HEK293 (cell line): ENCODE results near the gene SGTB.

ENCODE experiments used
- BCL11A ChIP-seq: fragments of 450-650 bp; formaldehyde crosslinking; IDR thresholded peaks from 2 replicates; pipeline ENCODE4 v1.5.1; 2016; ENCODE audit warnings: low read depth, missing biosample characterization, missing genetic modification characterization
- EGR2 ChIP-seq: fragments of 450-650 bp; formaldehyde crosslinking; IDR thresholded peaks from 2 replicates; pipeline ENCODE4 v1.5.1; 2016; ENCODE audit warnings: low read depth, missing biosample characterization, missing genetic modification characterization
- FEZF1 ChIP-seq: fragments of 450-650 bp; formaldehyde crosslinking; IDR thresholded peaks from 2 replicates; pipeline ENCODE4 v1.5.1; 2016; ENCODE audit warnings: missing biosample characterization, missing genetic modification characterization
- GLIS2 ChIP-seq: fragments of 450-650 bp; formaldehyde crosslinking; IDR thresholded peaks from 2 replicates; pipeline ENCODE4 v1.5.1; 2016; ENCODE audit warnings: missing biosample characterization, missing genetic modification characterization
- OVOL3 ChIP-seq: fragments of 450-650 bp; formaldehyde crosslinking; IDR thresholded peaks from 2 replicates; pipeline ENCODE4 v1.5.1; 2016; ENCODE audit warnings: missing biosample characterization, missing genetic modification characterization
- ZBTB48 ChIP-seq: fragments of 450-650 bp; formaldehyde crosslinking; IDR thresholded peaks from 2 replicates; pipeline ENCODE4 v1.5.1; 2016; ENCODE audit warnings: missing biosample characterization, missing genetic modification characterization
- ZNF174 ChIP-seq: fragments of 450-650 bp; formaldehyde crosslinking; IDR thresholded peaks from 2 replicates; pipeline ENCODE4 v1.5.0; 2017; ENCODE audit warnings: missing biosample characterization, mild to moderate bottlenecking, missing genetic modification characterization
- ZNF248 ChIP-seq: fragments of 450-650 bp; formaldehyde crosslinking; IDR thresholded peaks from 2 replicates; pipeline ENCODE4 v1.5.1; 2017; ENCODE audit warnings: missing biosample characterization, missing genetic modification characterization
- ZNF354C ChIP-seq: fragments of 450-650 bp; formaldehyde crosslinking; IDR thresholded peaks from 2 replicates; pipeline ENCODE4 v1.5.1; 2016; ENCODE audit warnings: missing biosample characterization, missing genetic modification characterization, low read depth, borderline replicate concordance
- ZNF391 ChIP-seq: fragments of 450-650 bp; formaldehyde crosslinking; IDR thresholded peaks from 2 replicates; pipeline ENCODE4 v1.5.1; 2016; ENCODE audit warnings: low read depth, missing biosample characterization, missing genetic modification characterization, borderline replicate concordance
- ZNF416 ChIP-seq: fragments of 450-650 bp; formaldehyde crosslinking; IDR thresholded peaks from 2 replicates; pipeline ENCODE4 v1.5.1; 2016; ENCODE audit warnings: missing biosample characterization, missing genetic modification characterization
- ZNF473 ChIP-seq: fragments of 450-650 bp; formaldehyde crosslinking; IDR thresholded peaks from 2 replicates; pipeline ENCODE4 v1.5.1; 2017; ENCODE audit warnings: missing biosample characterization, missing genetic modification characterization
- ZNF514 ChIP-seq: fragments of 450-650 bp; formaldehyde crosslinking; IDR thresholded peaks from 2 replicates; pipeline ENCODE4 v1.5.1; 2016; ENCODE audit warnings: missing biosample characterization, missing genetic modification characterization
- ZNF530 ChIP-seq: fragments of 450-650 bp; formaldehyde crosslinking; IDR thresholded peaks from 2 replicates; pipeline ENCODE4 v1.5.1; 2016; ENCODE audit warnings: low read depth, missing biosample characterization, missing genetic modification characterization
- ZNF561 ChIP-seq: fragments of 450-650 bp; IDR thresholded peaks from 2 replicates; pipeline ENCODE4 v1.5.1; 2018; ENCODE audit warnings: missing biosample characterization, missing genetic modification characterization, borderline replicate concordance
- ZNF791 ChIP-seq: fragments of 450-650 bp; formaldehyde crosslinking; IDR thresholded peaks from 2 replicates; pipeline ENCODE4 v1.5.1; 2016; ENCODE audit warnings: missing biosample characterization, missing genetic modification characterization
- ZNF830 ChIP-seq: fragments of 450-650 bp; IDR thresholded peaks from 2 replicates; pipeline ENCODE4 v1.5.0; 2018; ENCODE audit warnings: missing biosample characterization, missing genetic modification characterization, low read depth, mild to moderate bottlenecking, moderate library complexity
- TF ChIP-seq, protein P1 (sequence below): fragments of 450-650 bp; formaldehyde crosslinking; IDR thresholded peaks from 2 replicates; pipeline ENCODE4 v1.5.1; 2016; ENCODE audit warnings: missing biosample characterization, missing genetic modification characterization, low read depth
- TF ChIP-seq, protein P2 (sequence below): fragments of 450-650 bp; formaldehyde crosslinking; IDR thresholded peaks from 2 replicates; pipeline ENCODE4 v1.5.1; 2017; ENCODE audit warnings: missing biosample characterization, missing genetic modification characterization
- TF ChIP-seq, protein P3 (sequence below): fragments of 450-650 bp; formaldehyde crosslinking; IDR thresholded peaks from 2 replicates; pipeline ENCODE4 v1.5.1; 2016; ENCODE audit warnings: missing biosample characterization, missing genetic modification characterization
- TF ChIP-seq, protein P4 (sequence below): fragments of 450-650 bp; formaldehyde crosslinking; IDR thresholded peaks from 2 replicates; pipeline ENCODE4 v1.5.1; 2016; ENCODE audit warnings: missing biosample characterization, missing genetic modification characterization
- TF ChIP-seq, protein P5 (sequence below): fragments of 450-650 bp; formaldehyde crosslinking; IDR thresholded peaks from 2 replicates; pipeline ENCODE4 v1.5.1; 2016; ENCODE audit warnings: missing biosample characterization, missing genetic modification characterization
- TF ChIP-seq, protein P6 (sequence below): fragments of 450-650 bp; formaldehyde crosslinking; IDR thresholded peaks from 2 replicates; pipeline ENCODE4 v1.5.1; 2016; ENCODE audit warnings: missing biosample characterization, missing genetic modification characterization, borderline replicate concordance

Gene SGTB

DNA sequence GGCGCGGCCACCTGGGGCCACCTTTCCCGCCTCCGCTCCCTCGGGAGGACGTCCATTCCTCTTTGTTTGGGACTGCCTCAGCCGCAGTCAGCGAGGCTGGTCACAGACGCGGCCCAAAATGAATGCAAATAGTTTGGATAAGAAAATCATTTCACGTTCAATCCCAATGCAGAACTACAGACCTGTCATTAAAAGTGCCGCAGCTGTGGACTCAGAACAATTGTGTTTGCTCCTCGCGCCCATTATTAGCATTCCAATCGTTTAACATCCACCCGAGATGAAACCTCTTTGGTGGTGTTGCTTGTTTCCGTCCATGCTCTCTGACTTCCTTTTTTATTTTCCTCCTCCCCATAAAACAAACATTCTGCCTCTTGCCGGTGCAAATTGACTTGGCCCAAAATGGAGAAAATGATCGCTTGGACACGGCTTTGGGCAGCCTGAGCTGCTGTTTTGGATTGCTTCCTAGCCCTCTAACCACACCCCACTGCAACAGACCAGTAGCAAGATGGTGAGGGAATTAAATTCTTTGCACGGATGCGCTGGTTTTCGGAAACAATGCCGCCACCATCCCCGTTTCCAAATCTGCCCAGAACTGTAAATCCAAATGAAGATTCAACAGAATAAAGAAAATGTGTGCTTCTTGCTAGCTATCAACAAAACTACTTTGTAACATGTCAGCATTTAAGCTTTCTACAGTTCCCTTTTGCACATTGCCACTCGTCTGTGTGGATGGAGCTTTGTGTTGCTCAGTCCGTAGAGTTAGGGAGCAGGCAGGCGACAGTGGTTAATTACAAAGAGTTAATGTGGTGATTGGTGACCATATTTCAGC is 880 bp upstream of the SGTB start (continued):
- TF ChIP-seq, protein P1, sequence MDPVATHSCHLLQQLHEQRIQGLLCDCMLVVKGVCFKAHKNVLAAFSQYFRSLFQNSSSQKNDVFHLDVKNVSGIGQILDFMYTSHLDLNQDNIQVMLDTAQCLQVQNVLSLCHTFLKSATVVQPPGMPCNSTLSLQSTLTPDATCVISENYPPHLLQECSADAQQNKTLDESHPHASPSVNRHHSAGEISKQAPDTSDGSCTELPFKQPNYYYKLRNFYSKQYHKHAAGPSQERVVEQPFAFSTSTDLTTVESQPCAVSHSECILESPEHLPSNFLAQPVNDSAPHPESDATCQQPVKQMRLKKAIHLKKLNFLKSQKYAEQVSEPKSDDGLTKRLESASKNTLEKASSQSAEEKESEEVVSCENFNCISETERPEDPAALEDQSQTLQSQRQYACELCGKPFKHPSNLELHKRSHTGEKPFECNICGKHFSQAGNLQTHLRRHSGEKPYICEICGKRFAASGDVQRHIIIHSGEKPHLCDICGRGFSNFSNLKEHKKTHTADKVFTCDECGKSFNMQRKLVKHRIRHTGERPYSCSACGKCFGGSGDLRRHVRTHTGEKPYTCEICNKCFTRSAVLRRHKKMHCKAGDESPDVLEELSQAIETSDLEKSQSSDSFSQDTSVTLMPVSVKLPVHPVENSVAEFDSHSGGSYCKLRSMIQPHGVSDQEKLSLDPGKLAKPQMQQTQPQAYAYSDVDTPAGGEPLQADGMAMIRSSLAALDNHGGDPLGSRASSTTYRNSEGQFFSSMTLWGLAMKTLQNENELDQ (tag by site-specific recombination): no peak
- TF ChIP-seq ZNF473 (tag by site-specific recombination) (no peak), ZNF561 (tag by site-specific recombination) (no peak), ZNF514 (no peak), ZNF248 (no peak), ZNF416 (tag by site-specific recombination) (no peak), ZBTB48 (tag by site-specific recombination) (peak; percentile 41; the same call in 1 of the 2 replicates), ZNF830 (no peak), GLIS2 (tag by site-specific recombination) (no peak), BCL11A (tag by site-specific recombination) (no peak), ZNF391 (tag by site-specific recombination) (no peak), ZNF791 (no peak), FEZF1 (tag by site-specific recombination) (no peak), ZNF354C (tag by site-specific recombination) (no peak), EGR2 (tag by site-specific recombination) (no peak), ZNF174 (tag by site-specific recombination) (no peak), ZNF530 (no peak), OVOL3 (no peak)
- TF ChIP-seq, protein P2, sequence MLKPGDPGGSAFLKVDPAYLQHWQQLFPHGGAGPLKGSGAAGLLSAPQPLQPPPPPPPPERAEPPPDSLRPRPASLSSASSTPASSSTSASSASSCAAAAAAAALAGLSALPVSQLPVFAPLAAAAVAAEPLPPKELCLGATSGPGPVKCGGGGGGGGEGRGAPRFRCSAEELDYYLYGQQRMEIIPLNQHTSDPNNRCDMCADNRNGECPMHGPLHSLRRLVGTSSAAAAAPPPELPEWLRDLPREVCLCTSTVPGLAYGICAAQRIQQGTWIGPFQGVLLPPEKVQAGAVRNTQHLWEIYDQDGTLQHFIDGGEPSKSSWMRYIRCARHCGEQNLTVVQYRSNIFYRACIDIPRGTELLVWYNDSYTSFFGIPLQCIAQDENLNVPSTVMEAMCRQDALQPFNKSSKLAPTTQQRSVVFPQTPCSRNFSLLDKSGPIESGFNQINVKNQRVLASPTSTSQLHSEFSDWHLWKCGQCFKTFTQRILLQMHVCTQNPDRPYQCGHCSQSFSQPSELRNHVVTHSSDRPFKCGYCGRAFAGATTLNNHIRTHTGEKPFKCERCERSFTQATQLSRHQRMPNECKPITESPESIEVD (tag by site-specific recombination): no peak
- TF ChIP-seq, protein P3, sequence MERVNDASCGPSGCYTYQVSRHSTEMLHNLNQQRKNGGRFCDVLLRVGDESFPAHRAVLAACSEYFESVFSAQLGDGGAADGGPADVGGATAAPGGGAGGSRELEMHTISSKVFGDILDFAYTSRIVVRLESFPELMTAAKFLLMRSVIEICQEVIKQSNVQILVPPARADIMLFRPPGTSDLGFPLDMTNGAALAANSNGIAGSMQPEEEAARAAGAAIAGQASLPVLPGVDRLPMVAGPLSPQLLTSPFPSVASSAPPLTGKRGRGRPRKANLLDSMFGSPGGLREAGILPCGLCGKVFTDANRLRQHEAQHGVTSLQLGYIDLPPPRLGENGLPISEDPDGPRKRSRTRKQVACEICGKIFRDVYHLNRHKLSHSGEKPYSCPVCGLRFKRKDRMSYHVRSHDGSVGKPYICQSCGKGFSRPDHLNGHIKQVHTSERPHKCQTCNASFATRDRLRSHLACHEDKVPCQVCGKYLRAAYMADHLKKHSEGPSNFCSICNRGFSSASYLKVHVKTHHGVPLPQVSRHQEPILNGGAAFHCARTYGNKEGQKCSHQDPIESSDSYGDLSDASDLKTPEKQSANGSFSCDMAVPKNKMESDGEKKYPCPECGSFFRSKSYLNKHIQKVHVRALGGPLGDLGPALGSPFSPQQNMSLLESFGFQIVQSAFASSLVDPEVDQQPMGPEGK (tag by site-specific recombination): no peak; the same call in 1 of the 2 replicates
- TF ChIP-seq, protein P4, sequence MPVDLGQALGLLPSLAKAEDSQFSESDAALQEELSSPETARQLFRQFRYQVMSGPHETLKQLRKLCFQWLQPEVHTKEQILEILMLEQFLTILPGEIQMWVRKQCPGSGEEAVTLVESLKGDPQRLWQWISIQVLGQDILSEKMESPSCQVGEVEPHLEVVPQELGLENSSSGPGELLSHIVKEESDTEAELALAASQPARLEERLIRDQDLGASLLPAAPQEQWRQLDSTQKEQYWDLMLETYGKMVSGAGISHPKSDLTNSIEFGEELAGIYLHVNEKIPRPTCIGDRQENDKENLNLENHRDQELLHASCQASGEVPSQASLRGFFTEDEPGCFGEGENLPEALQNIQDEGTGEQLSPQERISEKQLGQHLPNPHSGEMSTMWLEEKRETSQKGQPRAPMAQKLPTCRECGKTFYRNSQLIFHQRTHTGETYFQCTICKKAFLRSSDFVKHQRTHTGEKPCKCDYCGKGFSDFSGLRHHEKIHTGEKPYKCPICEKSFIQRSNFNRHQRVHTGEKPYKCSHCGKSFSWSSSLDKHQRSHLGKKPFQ (tag by site-specific recombination): no peak
- TF ChIP-seq, protein P5, sequence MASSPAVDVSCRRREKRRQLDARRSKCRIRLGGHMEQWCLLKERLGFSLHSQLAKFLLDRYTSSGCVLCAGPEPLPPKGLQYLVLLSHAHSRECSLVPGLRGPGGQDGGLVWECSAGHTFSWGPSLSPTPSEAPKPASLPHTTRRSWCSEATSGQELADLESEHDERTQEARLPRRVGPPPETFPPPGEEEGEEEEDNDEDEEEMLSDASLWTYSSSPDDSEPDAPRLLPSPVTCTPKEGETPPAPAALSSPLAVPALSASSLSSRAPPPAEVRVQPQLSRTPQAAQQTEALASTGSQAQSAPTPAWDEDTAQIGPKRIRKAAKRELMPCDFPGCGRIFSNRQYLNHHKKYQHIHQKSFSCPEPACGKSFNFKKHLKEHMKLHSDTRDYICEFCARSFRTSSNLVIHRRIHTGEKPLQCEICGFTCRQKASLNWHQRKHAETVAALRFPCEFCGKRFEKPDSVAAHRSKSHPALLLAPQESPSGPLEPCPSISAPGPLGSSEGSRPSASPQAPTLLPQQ (tag by site-specific recombination): no peak
- TF ChIP-seq, protein P6, sequence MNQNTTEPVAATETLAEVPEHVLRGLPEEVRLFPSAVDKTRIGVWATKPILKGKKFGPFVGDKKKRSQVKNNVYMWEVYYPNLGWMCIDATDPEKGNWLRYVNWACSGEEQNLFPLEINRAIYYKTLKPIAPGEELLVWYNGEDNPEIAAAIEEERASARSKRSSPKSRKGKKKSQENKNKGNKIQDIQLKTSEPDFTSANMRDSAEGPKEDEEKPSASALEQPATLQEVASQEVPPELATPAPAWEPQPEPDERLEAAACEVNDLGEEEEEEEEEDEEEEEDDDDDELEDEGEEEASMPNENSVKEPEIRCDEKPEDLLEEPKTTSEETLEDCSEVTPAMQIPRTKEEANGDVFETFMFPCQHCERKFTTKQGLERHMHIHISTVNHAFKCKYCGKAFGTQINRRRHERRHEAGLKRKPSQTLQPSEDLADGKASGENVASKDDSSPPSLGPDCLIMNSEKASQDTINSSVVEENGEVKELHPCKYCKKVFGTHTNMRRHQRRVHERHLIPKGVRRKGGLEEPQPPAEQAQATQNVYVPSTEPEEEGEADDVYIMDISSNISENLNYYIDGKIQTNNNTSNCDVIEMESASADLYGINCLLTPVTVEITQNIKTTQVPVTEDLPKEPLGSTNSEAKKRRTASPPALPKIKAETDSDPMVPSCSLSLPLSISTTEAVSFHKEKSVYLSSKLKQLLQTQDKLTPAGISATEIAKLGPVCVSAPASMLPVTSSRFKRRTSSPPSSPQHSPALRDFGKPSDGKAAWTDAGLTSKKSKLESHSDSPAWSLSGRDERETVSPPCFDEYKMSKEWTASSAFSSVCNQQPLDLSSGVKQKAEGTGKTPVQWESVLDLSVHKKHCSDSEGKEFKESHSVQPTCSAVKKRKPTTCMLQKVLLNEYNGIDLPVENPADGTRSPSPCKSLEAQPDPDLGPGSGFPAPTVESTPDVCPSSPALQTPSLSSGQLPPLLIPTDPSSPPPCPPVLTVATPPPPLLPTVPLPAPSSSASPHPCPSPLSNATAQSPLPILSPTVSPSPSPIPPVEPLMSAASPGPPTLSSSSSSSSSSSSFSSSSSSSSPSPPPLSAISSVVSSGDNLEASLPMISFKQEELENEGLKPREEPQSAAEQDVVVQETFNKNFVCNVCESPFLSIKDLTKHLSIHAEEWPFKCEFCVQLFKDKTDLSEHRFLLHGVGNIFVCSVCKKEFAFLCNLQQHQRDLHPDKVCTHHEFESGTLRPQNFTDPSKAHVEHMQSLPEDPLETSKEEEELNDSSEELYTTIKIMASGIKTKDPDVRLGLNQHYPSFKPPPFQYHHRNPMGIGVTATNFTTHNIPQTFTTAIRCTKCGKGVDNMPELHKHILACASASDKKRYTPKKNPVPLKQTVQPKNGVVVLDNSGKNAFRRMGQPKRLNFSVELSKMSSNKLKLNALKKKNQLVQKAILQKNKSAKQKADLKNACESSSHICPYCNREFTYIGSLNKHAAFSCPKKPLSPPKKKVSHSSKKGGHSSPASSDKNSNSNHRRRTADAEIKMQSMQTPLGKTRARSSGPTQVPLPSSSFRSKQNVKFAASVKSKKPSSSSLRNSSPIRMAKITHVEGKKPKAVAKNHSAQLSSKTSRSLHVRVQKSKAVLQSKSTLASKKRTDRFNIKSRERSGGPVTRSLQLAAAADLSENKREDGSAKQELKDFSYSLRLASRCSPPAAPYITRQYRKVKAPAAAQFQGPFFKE (tag by site-specific recombination): no peak
